Stimulated activated CD8-positive, alpha-beta memory T cell treated with anti-CD3 and anti-CD28 coated beads, Interleukin-4, amount 100 ng/mL, for 1 hour (primary cell): Measurements from ENCODE around the gene SLC9A3.

Experiments
- DNase-seq, 2 donors: peaks; one replicate each; pipeline ENCODE4 v3.0.0-alpha.2; 2020; ENCODE audit warnings: low read depth in 2 of 2, low spot score in 1 of 2

SLC9A3 gene

DNA sequence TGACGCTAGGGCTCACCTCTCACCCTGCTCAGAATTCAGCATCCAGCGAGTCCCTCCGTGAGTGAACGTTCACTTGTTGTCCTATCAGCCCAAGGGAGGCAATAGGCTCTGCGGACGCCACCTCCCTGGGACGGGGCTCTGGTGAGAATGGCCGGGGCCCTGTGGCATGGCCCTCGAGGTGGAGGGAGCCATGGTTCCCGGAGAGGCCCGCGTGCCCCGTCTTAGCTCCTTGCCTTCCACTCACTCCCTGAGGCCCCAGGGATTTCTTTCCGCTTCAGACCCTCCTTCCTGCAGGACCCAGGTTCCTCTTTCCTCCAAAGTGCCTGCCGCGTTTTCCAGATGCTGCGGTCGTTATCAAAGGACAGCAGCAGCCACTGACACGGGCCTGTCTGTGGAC lies 59.8 kb downstream of the SLC9A3 start:
- DNase-seq, result no peak

DNA sequence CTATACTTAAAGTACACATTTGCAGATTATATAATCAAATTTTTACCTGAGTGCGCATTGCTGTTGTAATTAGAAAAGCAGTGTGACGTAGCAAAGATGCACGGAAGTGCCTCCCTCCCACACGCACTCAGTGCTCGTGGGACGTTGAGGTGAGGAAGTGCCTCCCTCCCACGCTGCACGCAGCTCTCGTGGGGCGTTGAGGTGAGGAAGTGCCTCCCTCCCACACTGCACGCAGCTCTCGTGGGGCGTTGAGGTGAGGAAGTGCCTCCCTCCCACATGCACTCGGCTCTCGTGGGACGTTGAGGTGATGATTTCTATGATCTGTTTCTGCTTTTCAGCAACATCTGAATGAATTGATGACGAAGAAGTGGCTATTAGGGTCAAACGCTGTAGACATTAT lies 60.3 kb downstream of the SLC9A3 start:
- DNase-seq, result peak in 1 of 2 donors; percentile 40

DNA sequence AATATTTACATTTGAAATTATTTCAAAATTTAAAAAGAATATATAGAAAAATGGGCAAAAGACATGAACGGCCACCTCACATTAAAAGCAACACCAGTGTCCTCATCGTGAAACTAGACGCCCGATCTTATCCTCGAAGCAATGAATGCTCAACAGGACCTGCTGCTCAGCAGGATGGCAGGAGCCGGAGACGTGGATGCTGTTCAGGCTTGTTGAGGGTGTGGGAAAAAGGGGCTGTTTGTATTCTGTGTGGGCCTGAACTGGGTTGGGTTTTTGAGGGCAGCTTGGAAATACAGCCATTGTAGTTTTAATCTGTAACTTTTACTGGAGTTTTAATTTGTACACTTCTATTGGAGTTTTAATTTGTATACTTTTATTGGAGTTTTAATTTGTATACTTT lies 60.9 kb downstream of the SLC9A3 start:
- no peak for DNase-seq

DNA sequence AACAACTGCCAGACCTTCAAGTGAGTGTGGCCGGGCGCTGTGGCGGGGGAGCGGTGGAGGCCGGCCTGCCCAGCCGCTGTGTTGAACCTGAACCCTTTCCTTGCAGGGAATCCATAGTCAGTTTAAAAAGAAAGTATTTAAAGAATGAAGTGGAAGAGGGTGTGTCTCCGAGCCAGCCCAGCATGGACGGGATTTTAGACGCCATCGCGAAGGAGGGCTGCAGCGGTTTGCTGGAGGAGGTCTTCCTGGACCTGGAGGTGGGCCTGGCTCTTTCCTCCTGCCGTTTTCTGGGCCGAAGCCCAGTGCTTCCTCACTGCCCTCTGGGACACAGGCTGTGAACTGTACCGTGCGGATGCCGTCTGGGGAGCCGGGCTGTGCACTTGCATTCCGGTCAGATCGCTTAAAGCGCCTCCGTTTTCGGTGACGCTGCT lies 62.2 kb downstream of the SLC9A3 start:
- DNase-seq, result no peak

DNA sequence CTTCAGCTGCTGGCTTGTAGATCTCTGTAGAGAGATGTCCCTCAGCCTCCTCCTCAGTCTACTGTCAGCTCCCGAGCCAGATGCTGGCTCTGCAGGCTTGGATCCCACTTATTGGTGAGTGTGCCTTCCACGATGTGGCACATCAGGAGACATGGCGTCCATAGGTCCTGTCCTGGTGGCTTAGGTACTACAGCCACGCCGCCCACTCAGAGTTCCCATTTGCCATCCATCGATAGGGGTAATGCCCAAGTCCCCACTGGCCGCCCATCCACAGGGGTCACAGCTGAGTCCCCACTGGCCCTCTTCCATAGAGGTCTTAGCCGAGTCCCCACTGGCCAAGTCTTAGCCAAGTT lies 64.0 kb downstream of the SLC9A3 start:
- no peak for DNase-seq

DNA sequence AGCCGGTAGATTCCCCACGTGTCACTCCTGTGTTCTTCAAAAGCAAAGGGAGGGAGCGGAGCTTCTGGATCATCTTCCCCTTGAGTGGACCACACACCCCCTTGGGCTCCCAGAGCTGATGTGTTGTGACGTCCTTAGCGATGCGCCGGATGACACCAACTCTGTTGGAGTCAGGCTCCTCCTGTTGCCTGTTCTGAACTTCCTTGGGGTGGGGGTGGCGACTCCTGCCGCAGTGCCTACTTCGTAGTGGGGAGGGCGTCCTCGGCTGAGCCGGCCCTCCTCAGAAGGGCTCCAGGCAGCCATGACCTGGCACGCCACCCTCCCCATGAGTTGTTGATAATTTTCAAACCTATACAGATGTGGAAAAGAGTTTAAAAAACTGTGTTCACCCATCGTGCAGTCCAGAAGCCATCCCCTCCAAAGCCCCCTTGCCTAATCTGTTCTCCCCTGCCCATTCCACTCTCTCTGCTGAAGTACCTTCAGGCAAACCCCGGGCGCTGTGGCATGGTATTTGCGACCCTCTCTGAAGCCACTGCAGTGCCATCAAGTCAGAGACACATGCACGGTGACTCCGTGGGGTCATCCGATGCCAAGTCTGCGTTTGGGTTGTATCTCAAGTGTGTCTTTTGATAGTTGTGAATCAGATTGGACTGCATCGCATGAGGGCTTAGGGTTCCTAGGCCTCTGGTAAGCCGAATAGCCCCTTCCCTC lies 64.5 kb downstream of the SLC9A3 start:
- DNase-seq, result no peak

DNA sequence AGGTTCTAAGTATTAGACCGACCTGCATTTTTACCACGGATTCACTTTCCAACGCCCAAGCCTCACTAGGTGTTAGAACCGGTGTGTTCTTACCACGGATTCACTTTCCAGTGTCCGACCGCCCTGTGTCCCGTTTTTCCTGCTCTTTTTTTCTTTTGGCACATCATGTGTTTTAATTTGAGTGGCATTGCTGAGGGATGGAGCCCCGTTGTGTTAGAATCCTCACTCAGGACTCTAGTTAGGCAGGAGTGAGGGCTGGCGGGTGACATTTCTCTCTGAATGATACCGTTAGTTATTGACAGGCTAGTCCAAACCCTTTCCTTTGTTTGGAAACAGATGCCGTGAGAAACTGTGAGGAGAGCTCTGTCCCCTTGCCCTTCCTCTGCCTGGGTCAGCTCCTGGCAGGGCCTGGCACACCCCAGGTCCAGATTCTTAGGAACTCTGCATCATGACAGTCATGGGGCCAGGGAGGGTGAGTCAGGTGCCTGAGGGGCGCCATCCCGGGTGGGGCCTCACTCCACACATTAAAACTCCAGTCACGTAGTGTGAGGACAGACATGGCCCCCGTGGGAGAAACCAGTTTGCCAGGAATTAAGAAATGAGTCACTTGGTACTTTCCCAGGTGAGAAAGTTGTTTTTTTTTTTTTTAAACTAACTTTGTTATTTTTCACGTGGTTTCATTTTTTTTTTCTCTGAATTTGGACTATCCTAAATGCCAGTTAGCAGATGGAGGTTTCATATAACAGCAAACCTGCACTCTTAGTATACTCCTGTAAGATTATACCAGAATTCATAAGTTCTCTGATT lies 65.5 kb downstream of the SLC9A3 start:
- no peak for DNase-seq

DNA sequence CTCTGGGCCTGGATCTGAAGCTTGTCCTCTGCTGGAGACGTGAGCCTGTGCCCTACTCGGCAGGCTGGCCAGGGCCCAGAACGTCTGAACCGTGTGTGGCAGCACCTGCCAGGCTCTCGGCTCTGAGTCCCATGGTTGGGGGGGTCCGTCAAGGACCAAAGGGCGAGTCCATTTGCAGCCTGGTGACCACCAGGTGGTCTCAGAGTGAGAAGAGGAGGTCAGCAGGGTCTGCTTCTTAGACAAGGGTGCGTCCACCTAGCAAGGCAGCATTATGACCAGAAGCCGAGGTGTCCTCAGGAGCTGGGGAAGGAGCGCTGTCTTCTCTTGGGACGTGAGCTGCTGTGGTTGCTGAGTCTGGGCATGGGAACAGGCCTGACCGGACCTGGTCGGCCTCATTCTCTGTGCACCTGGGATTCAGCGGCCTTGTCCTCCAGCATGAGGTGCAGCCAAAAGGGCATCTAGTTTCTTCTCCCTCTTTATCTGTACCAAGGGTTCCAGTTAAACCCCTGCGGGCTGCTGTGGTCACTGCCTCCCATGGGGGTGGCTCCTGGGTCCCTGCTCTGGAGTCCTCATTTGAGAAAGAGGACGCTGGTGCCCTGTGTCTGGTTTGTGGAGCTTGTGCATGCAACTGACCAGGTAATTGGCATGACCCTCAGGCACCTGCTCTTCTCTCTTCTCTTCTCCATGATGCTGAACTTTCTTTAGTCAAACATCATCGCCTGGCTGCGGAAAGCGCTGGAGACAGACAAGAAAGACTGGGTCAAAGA lies 66.9 kb downstream of the SLC9A3 start:
- DNase-seq, result no peak

DNA sequence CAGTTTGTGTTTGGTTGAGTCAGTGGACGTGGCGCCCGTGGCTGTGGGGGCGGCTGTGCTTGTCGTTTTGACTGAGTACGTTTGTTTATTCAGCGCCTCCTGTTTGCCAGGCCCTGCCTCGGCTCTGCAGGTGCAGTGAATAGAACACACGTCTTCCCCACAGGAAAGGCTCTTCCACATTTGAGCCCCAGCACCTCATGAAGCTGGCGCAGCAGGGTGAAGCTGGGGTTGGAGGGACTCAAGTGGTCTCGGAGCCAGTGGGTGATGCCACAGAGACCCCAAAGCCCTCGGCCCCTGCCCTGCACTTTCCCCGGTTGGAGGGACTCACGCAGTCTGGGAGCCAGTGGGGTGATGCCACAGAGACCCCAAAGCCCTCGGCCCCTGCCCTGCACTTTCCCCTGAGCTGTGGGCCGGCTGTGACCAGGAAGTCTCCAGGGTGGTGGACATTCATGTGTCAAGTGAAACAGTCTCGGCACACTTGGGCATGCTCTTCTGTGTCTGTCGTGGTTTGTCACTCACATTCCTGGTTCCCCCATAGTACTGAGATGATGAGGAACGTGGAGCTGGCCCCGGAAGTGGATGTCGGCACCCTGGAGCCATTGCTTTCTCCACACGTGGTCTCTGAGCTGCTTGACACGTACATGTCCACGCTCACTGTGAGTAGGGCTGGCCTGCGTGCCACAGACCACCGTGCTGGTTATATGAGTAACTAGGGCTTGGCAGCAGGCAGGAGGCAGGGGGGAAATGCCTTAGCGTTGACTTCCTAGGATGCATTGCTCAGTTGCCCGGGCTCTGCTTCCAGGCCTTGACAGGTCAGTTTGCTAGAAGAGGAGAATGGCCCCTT lies 67.7 kb downstream of the SLC9A3 start:
- DNase-seq, result no peak

DNA sequence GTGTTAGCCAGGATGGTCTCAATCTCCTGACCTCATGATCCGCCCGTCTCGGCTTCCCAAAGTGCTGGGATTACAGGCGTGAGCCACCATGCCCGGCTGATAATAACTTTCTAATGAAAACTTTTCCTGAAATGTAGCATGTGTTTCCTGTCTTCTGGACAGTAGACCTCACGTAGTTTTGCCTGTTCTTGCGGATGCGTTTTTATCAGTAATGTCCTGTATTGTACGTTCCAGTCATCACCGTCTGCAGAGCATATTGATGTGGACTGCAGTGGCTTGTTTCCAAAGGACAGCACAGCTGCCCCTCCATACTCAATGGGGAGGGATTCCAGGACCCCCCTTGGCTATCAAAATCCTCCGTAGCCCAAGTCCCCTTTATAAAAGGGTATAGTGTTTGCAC lies 68.4 kb downstream of the SLC9A3 start:
- no peak for DNase-seq

DNA sequence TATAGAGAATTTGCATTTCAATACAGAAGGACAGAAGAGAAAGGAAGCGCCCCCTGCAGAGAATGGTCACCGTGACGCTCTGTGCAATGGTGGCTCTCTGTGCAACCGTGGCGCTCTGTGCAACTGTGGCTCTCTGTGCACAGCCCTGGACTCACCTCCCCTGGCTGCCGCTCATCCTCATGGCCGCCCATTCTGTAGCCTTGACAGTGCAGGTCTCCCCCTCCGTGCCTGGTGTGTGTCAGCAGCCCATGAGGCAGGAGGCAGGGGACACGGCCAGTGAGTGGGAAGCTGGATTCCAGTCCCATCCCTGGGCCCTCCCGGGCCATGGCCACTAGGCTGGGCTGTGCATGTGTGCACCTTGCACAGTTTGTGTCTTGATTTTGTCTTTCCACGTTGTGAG lies 69.3 kb downstream of the SLC9A3 start:
- no peak for DNase-seq

DNA sequence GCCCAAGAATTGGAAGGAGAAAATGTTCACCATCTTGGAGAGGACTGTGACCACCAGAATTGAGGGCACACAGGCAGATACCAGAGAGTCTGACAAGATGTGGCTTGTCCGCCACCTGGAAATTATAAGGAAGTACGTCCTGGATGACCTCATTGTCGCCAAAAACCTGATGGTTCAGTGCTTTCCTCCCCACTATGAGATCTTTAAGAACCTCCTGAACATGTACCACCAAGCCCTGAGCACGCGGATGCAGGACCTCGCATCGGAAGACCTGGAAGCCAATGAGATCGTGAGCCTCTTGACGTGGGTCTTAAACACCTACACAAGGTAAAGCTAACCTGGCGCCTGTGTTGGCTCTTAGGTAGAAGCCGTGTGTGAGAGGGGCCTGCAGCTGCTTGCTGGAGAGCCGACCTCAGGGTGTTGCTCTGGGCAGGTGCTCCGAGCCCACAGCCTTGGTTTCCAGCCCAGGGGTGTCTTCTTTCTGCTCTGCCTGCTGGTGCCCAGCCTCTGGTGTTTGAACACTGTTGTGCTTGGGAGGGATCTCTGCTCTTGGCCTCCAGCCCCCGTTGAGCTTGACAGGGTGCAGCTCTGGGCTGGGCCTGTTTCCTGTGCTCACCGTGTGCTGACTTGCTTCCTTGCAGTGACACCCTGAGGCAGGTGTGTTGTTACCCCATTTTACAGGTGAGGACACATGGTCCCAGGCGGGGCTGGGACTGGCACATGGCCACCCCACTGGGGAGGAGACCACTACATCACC lies 70.3 kb downstream of the SLC9A3 start:
- no peak for DNase-seq

DNA sequence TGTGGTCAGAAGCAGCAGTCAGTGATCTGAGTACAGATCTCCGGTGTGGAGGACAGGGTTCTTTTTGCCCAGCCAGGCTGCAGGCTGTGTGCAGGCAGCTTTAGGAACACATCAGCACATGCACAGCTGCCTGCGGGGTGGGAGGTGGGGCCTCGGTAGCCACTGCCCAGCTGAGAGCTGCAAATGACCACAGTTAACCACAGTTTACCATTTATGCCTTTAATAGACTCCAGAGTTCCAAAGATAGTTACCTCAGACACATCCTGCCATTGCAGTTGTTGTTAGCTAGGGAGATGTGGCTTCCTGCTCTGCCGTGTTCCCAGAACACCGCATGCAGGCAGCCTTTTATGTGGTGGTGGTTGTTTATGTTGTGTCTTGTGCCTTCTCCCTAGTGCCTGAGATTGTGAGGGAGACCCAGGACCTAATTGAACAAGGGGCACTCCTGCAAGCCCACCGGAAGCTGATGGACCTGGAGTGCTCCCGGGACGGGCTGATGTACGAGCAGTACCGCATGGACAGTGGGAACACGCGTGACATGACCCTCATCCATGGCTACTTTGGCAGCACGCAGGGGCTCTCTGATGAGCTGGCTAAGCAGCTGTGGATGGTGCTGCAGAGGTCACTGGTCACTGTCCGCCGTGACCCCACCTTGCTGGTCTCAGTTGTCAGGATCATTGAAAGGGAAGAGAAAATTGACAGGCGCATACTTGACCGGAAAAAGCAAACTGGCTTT lies 71.1 kb downstream of the SLC9A3 start:
- DNase-seq, result no peak

DNA sequence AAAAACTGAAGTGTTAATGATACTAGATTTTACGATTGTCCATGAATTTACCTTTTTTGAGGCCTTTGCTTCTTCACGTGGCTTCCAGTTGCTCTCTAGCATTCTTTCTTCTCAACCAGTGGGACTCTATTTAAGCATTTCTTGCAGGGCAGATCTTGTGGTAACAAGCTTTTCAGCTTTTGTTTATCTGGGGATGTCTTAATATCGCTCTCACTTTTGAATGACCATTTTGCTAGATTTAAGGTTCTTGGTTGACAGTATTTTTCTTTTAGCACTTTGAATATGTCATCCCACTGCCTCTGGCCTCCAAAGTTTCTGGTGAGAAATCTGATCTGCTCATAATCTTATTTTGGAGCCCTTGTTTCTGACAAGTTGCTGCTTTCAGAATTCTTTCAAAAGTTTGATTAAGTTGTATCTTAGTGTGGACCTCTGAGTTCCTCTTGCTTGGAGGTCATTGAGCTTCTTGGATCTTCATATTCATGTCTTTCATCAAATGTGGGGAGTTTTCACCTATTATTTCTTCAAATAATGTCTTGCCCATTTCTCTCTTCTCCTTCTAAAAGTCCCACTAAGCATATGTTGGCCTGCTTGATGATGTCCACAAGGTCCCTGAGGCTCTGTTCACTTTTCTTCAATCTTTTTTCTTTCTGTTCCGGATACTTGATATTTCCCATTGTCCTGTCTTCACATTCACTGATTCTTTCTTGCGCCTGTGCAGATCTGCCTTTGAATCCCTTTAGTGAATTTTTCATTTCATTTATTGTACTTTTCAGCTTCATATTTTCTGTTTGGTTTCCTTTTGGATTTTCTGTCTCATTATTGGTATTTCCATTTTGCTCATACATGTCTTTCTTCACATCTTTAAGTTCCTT lies 72.4 kb downstream of the SLC9A3 start:
- no peak for DNase-seq

DNA sequence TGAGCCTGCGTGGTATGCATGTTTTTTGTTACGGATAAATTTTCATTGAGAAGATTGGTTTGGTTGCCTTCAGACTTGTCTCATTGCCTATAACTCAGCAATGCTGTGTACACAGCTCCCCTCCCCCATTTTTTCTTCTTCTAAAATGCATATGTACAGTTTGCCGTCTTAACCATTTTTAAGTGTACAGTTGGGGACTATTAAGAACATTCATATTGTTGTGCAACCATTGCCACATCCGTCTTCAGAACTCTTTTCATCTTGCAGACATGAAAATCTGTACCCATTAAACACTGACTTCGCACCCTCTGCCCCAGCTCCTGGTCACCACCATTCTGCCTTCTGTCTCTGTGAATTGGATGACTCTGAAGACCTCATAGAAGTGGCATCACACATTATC lies 75.1 kb downstream of the SLC9A3 start:
- DNase-seq, result no peak

DNA sequence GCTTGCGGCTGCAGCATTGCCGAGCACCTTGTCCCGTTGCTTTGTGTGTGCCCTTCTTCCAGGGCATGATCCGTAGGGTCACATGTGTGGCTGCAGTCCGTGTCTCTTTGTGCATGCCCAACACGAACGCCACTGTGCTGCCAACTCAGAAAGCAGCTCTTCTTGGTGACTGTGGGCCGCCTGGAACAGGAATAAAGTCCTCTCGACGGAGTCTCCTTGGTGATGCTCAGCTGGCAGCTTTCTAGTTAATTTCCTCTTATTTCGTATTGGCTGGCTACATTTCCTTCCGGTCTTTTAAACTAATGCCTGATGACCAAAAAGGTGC lies 75.5 kb downstream of the SLC9A3 start:
- DNase-seq, result no peak

DNA sequence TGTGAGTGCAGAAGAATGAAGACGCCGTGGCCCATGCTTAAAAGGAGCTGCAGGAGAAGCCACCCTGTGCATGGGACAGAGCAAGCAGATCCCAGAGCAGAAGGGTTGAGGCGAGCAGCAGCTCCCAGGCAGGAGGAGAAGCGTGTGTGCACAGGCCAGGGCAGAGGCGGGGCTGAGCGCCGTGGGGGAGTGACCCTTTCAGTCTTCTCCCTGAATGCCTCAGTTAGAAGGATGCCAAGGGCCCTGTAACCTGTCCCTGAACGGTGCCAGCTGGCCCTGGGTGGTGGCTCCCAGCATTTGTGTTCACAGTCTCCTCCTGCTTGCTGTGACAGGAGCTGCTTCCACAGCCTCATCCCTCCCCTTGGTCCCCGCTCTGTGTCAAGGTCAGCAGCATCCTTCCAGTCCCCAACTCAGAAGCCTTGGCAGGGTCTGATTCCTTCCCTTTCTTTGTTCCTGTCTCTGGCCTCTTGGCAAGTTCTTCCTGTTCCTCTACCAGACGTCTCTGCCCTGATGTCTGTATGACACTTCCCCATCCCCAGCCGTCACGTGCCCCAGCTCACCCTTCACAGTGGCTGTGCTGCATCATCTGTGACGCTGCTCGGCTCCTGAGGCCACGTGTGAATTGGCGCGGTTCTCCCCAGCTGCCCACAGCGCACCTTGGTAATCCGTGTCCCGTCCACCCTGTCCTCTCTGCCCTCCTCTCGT lies 76.0 kb downstream of the SLC9A3 start:
- DNase-seq, result no peak

DNA sequence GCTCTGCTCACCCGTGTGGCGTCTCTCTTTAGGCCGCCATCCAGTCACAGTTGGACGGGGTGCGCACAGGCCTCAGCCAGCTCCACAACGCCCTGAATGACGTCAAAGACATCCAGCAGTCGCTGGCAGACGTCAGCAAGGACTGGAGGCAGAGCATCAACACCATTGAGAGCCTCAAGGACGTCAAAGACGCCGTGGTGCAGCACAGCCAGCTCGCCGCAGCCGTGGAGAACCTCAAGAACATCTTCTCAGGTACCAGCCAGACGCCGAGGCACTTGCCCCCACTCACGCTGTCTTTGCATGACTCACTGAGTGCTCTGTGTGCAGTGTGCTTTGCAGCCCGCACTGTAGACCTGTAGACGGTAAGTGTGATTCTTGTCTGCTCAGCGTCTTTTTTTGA lies 76.7 kb downstream of the SLC9A3 start:
- DNase-seq, result no peak
